K562 (cell line): Measurements from ENCODE around the gene NDUFAF3.
A peak's percentile ranks its signal among the peaks of the same experiment; 100 is the strongest.

Source experiments
- CREB1 ChIP-seq, 2 experiments: sonication (generic) in 1 of 2; formaldehyde crosslinking in 1 of 2; IDR thresholded peaks; 2 replicates each; pipeline versions ENCODE4 v1.6.1 to v1.8.0; 2012 to 2022; ENCODE audit warnings: inconsistent platforms in 1 of 2, mild to moderate bottlenecking in 1 of 2, missing genetic modification reagents in 1 of 2, moderate library complexity in 1 of 2
- DACH1 ChIP-seq: fragments of 450-650 bp; IDR thresholded peaks from 2 replicates; pipeline ENCODE4 v1.6.1; 2018; ENCODE audit not compliant: partially characterized antibody
- ELF2 ChIP-seq: fragments of 250-450 bp; sonication (Bioruptor Pico); IDR thresholded peaks from 2 replicates; pipeline ENCODE4 v1.5.0; 2021; ENCODE audit warnings: mild to moderate bottlenecking
- HNRNPLL ChIP-seq: fragments of 200-400 bp; formaldehyde crosslinking; IDR thresholded peaks from 2 replicates; pipeline ENCODE4 v1.6.1; 2017; ENCODE audit warnings: low read length, low read depth, mild to moderate bottlenecking; ENCODE audit not compliant: poor library complexity, severe bottlenecking
- IRF2 ChIP-seq: sonication (generic); formaldehyde crosslinking; IDR thresholded peaks from 2 replicates; pipeline ENCODE4 v1.8.1; 2022; ENCODE audit warnings: mild to moderate bottlenecking, missing genetic modification reagents
- KLF1 ChIP-seq: fragments of 450-650 bp; IDR thresholded peaks from 2 replicates; pipeline ENCODE4 v1.6.1; 2016; ENCODE audit warnings: missing genetic modification characterization, missing compliant biosample characterization
- NBN ChIP-seq: fragments of 450-650 bp; IDR thresholded peaks from 2 replicates; pipeline ENCODE4 v1.6.1; 2016; ENCODE audit warnings: low read depth, mild to moderate bottlenecking
- NCOA4 ChIP-seq: fragments of 450-650 bp; IDR thresholded peaks from 2 replicates; pipeline ENCODE4 v1.6.1; 2018; ENCODE audit warnings: mild to moderate bottlenecking; ENCODE audit not compliant: partially characterized antibody
- ZNF830 ChIP-seq: fragments of 250-450 bp; sonication (Bioruptor Pico); IDR thresholded peaks from 2 replicates; pipeline ENCODE4 v1.5.0; 2021; ENCODE audit warnings: mild to moderate bottlenecking
- ZZZ3 ChIP-seq: fragments of 450-650 bp; IDR thresholded peaks from 2 replicates; pipeline ENCODE4 v1.6.1; 2016; ENCODE audit warnings: antibody characterized with exemption, mild to moderate bottlenecking, moderate library complexity
- TF ChIP-seq, protein P1 (sequence below), 2 experiments: fragments of 450-650 bp; conservative IDR thresholded peaks; 2 replicates each; pipeline ENCODE4 v1.6.1; 2017; ENCODE audit warnings: mild to moderate bottlenecking in 2 of 2, moderate library complexity in 2 of 2
- TF ChIP-seq, protein P2 (sequence below), 3 experiments: IDR thresholded peaks in 2 of 3; conservative IDR thresholded peaks in 1 of 3; 2 replicates each; pipeline ENCODE4 v1.5.1; 2011 to 2012; ENCODE audit warnings: low read length in 3 of 3, mild to moderate bottlenecking in 3 of 3, control low read depth in 2 of 3, improper control_type of control experiment in 1 of 3, inconsistent platforms in 1 of 3, low read depth in 1 of 3, mixed read lengths in 1 of 3, moderate library complexity in 1 of 3; ENCODE audit not compliant: insufficient read depth in 2 of 3
- TF ChIP-seq, protein P3 (sequence below): IDR thresholded peaks from 3 replicates; pipeline ENCODE4 v1.6.1; 2011; ENCODE audit warnings: borderline replicate concordance, mild to moderate bottlenecking; ENCODE audit not compliant: insufficient read length, insufficient read depth
- TF ChIP-seq, protein P4 (sequence below): fragments of 250-450 bp; sonication (Bioruptor Pico); IDR thresholded peaks from 2 replicates; pipeline ENCODE4 v1.5.0; 2020; ENCODE audit warnings: mild to moderate bottlenecking

DNA sequence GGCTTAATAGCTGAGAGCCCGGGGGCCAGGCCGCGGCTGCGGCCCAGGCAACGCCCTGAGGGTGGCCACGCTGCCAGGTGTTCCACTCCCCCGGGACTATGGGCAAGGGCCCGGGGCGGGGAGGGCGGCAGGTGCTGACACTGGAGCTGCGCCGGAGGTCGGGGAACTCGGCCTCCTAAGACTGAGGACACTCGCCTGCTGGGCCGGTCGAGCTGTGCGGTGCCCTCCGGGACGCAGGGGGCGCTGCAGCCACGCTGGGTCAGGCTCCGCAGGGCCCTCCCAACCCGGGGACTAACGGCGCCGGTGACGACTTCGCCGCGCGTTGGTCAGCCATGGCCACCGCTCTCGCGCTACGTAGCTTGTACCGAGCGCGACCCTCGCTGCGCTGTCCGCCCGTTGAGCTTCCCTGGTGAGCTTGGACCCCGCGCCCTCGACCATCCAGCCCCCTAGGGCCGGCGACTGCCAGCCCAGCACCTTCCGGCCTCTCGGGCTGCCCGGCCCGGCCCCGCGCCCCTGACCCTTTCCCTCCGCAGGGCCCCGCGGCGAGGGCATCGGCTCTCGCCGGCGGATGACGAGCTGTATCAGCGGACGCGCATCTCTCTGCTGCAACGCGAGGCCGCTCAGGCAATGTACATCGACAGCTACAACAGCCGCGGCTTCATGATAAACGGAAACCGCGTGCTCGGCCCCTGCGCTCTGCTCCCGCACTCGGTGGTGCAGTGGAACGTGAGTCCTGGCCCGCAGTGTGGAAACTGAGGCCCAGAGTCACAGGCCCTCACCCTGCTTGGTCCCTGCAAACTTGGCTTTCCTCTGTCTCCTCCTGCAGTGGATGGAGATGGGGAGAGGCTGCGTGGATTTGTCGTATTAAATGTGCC is at the start of gene NDUFAF3:
- TF ChIP-seq, protein P1, sequence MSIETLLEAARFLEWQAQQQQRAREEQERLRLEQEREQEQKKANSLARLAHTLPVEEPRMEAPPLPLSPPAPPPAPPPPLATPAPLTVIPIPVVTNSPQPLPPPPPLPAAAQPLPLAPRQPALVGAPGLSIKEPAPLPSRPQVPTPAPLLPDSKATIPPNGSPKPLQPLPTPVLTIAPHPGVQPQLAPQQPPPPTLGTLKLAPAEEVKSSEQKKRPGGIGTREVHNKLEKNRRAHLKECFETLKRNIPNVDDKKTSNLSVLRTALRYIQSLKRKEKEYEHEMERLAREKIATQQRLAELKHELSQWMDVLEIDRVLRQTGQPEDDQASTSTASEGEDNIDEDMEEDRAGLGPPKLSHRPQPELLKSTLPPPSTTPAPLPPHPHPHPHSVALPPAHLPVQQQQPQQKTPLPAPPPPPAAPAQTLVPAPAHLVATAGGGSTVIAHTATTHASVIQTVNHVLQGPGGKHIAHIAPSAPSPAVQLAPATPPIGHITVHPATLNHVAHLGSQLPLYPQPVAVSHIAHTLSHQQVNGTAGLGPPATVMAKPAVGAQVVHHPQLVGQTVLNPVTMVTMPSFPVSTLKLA (conservative IDR thresholded peaks at IDR 0.05): peak in 1 of 2 experiments; percentile 30; a peak in 2 of 4 replicates
- TF ChIP-seq ELF2 (no peak), ZZZ3 (0 out of 2 replicates have a peak, but pooled peaks have one; percentile 49), IRF2 (CRISPR knock-in tag) (no peak), KLF1 (tag) (0 out of 2 replicates have a peak, but pooled peaks have one; percentile 5), NBN (no peak), ZNF830 (CRISPR knock-in tag) (no peak), DACH1 (peak; percentile 22), NCOA4 (no peak), CREB1 (IDR thresholded peaks at IDR 0.05) (peak; percentile 61), CREB1 (CRISPR knock-in tag; IDR thresholded peaks at IDR 0.05) (peak; percentile 47; the same call in 1 of the 2 replicates), HNRNPLL (no peak)
- TF ChIP-seq, protein P2, sequence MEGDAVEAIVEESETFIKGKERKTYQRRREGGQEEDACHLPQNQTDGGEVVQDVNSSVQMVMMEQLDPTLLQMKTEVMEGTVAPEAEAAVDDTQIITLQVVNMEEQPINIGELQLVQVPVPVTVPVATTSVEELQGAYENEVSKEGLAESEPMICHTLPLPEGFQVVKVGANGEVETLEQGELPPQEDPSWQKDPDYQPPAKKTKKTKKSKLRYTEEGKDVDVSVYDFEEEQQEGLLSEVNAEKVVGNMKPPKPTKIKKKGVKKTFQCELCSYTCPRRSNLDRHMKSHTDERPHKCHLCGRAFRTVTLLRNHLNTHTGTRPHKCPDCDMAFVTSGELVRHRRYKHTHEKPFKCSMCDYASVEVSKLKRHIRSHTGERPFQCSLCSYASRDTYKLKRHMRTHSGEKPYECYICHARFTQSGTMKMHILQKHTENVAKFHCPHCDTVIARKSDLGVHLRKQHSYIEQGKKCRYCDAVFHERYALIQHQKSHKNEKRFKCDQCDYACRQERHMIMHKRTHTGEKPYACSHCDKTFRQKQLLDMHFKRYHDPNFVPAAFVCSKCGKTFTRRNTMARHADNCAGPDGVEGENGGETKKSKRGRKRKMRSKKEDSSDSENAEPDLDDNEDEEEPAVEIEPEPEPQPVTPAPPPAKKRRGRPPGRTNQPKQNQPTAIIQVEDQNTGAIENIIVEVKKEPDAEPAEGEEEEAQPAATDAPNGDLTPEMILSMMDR (IDR thresholded peaks at IDR 0.05 in 2 of 3, conservative IDR thresholded peaks at IDR 0.05 in 1 of 3; ENCODE audit: insufficient read depth in 2 of 3, low read depth in 1 of 3, low read length in 3 of 3): peak; percentile 79 to 83 (median 82)
- TF ChIP-seq, protein P3, sequence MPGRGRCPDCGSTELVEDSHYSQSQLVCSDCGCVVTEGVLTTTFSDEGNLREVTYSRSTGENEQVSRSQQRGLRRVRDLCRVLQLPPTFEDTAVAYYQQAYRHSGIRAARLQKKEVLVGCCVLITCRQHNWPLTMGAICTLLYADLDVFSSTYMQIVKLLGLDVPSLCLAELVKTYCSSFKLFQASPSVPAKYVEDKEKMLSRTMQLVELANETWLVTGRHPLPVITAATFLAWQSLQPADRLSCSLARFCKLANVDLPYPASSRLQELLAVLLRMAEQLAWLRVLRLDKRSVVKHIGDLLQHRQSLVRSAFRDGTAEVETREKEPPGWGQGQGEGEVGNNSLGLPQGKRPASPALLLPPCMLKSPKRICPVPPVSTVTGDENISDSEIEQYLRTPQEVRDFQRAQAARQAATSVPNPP: no peak
- TF ChIP-seq, protein P4, sequence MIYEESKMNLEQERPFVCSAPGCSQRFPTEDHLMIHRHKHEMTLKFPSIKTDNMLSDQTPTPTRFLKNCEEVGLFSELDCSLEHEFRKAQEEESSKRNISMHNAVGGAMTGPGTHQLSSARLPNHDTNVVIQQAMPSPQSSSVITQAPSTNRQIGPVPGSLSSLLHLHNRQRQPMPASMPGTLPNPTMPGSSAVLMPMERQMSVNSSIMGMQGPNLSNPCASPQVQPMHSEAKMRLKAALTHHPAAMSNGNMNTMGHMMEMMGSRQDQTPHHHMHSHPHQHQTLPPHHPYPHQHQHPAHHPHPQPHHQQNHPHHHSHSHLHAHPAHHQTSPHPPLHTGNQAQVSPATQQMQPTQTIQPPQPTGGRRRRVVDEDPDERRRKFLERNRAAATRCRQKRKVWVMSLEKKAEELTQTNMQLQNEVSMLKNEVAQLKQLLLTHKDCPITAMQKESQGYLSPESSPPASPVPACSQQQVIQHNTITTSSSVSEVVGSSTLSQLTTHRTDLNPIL (CRISPR knock-in tag): no peak
